A673 (cell line): ENCODE data around the gene TMOD2. TPM values are rescaled to one million over a fixed set of nuclear protein-coding genes. Genes with fewer than 3 reads are reported as not detected.

Experiments used
- BruUV-seq: library from RNA; stranded (reverse); fragments of 400-500 nt; replicated peaks from 2 replicates; lab custom pipeline; 2021; lab: Mats Ljungman, UMichigan
- CTCF ChIA-PET: fragments of 300-600 bp; sonication (Branson Sonifier 250); formaldehyde crosslinking; loops from one replicate; lab custom pipeline; 2022; ENCODE audit warnings: antibody characterized with exemption; lab: Charles Lee
- POLR2A ChIA-PET: fragments of 300-600 bp; sonication (Branson Sonifier 250); formaldehyde crosslinking; loops from one replicate; lab custom pipeline; 2022; ENCODE audit warnings: antibody characterized with exemption; ENCODE audit not compliant: low non-redundant PET; lab: Charles Lee
- DNase-seq: peaks from one replicate; pipeline ENCODE4 v3.0.0-alpha.2; 2015; ENCODE audit warnings: low spot score
- H3K27ac ChIP-seq: fragments of 200-600 bp; sonication (generic); 2 replicates; pipeline ENCODE4 v1.5.1; 2016; ENCODE audit warnings: mixed run types, low read depth, mild to moderate bottlenecking, mixed read lengths, antibody characterized with exemption, low read length; ENCODE audit not compliant: poor library complexity, severe bottlenecking
- H3K27me3 ChIP-seq: fragments of 200-600 bp; sonication (generic); replicated peaks from 2 replicates; pipeline ENCODE4 v1.6.1; 2017; ENCODE audit warnings: mixed run types, low read depth, mild to moderate bottlenecking, mixed read lengths, antibody characterized with exemption, low read length; ENCODE audit not compliant: insufficient read depth, poor library complexity
- H3K36me3 ChIP-seq: fragments of 200-600 bp; sonication (generic); 2 replicates; pipeline ENCODE4 v1.6.1; 2016; ENCODE audit warnings: mixed run types, mild to moderate bottlenecking, mixed read lengths, antibody characterized with exemption, low read length; ENCODE audit not compliant: insufficient read depth, poor library complexity, severe bottlenecking
- H3K4me1 ChIP-seq: fragments of 200-600 bp; sonication (generic); 2 replicates; pipeline ENCODE4 v1.6.1; 2017; ENCODE audit warnings: mixed run types, mild to moderate bottlenecking, mixed read lengths, antibody characterized with exemption, low read length; ENCODE audit not compliant: insufficient read depth, poor library complexity, severe bottlenecking
- H3K4me3 ChIP-seq: fragments of 200-600 bp; sonication (generic); 2 replicates; pipeline ENCODE4 v1.5.1; 2016; ENCODE audit warnings: low read depth, mixed run types, mild to moderate bottlenecking, mixed read lengths, low read length; ENCODE audit not compliant: poor library complexity, severe bottlenecking
- H3K9me3 ChIP-seq: fragments of 200-600 bp; sonication (generic); 2 replicates; pipeline ENCODE4 v1.6.1; 2016; ENCODE audit warnings: mixed run types, low read depth, mild to moderate bottlenecking, mixed read lengths, antibody characterized with exemption, low read length; ENCODE audit not compliant: poor library complexity, severe bottlenecking
- CTCF ChIP-seq: fragments of 300-800, 200-600 bp; sonication (generic); conservative IDR thresholded peaks from 2 replicates; pipeline ENCODE4 v1.5.1; 2017; ENCODE audit warnings: low read depth, mild to moderate bottlenecking, antibody characterized with exemption, low read length, moderate library complexity, mixed read lengths
- EZH2 ChIP-seq: fragments of 200-600 bp; sonication (generic); IDR thresholded peaks from 2 replicates; pipeline ENCODE4 v1.6.1; 2017; ENCODE audit warnings: borderline replicate concordance, low read depth, mild to moderate bottlenecking, mixed read lengths, antibody characterized with exemption, low read length; ENCODE audit not compliant: poor library complexity, severe bottlenecking
- intact Hi-C: fragments of 100-400 bp; cut with micrococcal nuclease; formaldehyde crosslinking; loops from one replicate; pipeline ENCODE4 v1.10.0; 2022; ENCODE audit not compliant: unreplicated experiment
- total RNA-seq: library from RNA; stranded (reverse); gene quantifications from 2 replicates; pipeline ENCODE4 v1.2.3, GENCODE V29; 2021

The TMOD2 gene
- total RNA-seq, 1 experiment from 2014 or later = 0.67 TPM

DNA sequence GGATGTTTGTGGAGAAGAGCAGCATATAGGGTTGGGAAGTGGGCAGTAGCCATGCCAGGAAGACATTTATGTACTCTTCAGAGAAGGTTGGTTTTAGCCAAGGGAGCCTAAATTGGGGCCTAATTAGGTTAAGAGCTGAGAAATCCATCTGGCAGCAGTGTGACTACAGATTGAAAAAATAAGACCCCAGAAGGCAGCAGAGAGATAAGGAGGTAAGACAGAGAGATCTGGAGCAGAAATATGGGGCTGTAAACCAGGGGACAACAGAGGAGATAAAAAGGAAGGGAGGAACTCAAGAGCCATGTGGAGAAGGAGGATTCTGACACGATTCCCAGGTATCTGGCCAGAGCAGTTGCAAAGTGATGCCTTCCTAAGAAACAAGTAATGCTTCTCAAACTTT is 37.2 kb upstream of the TMOD2 start:
- no peak overlapping the region for H3K4me3 ChIP-seq
- no peaks in the 10 kb centered on the region for H3K36me3 ChIP-seq
- no TSS peak for BruUV-seq
- CTCF ChIA-PET = no interaction called here
- intact Hi-C loops = no loop called here
- no peak for DNase-seq
- H3K27me3 ChIP-seq = no peaks in the 10 kb centered on the region
- H3K9me3 ChIP-seq = no peaks in the 10 kb centered on the region
- TF ChIP-seq EZH2 (no peak), CTCF (no peak)
- no peaks in the 10 kb centered on the region for H3K4me1 ChIP-seq
- H3K27ac ChIP-seq = no peak overlapping the region
- POLR2A ChIA-PET = no interaction called here

GRCh38 chr15:51714911-51715310 is 36.5 kb upstream of the TMOD2 start:
- H3K27me3 ChIP-seq = no peaks in the 10 kb centered on the region
- DNase-seq = no peak
- TF ChIP-seq CTCF (no peak), EZH2 (no peak)
- intact Hi-C loops = no loop called here
- H3K27ac ChIP-seq = no peak overlapping the region
- H3K9me3 ChIP-seq = no peaks in the 10 kb centered on the region
- H3K36me3 ChIP-seq = no peaks in the 10 kb centered on the region
- ChIA-PET CTCF (no interaction called here), POLR2A (no interaction called here)
- no peak overlapping the region for H3K4me3 ChIP-seq
- H3K4me1 ChIP-seq = no peaks in the 10 kb centered on the region
- no TSS peak for BruUV-seq

- Histone ChIP-seq H3K27ac (no peak overlapping the region), H3K4me1 (no peaks in the 10 kb centered on the region), H3K36me3 (no peaks in the 10 kb centered on the region), H3K9me3 (no peaks in the 10 kb centered on the region), H3K27me3 (no peaks in the 10 kb centered on the region), H3K4me3 (no peak overlapping the region)
- no peak for TF ChIP-seq EZH2
- intact Hi-C loops = no loop called here
- CTCF ChIA-PET = no interaction called here
- POLR2A ChIA-PET = no interaction called here
- DNase-seq = no peak
- no TSS peak for BruUV-seq
These were observed 33.2 kb upstream of the TMOD2 start for GRCh38 chr15:51718219-51718618.

DNA sequence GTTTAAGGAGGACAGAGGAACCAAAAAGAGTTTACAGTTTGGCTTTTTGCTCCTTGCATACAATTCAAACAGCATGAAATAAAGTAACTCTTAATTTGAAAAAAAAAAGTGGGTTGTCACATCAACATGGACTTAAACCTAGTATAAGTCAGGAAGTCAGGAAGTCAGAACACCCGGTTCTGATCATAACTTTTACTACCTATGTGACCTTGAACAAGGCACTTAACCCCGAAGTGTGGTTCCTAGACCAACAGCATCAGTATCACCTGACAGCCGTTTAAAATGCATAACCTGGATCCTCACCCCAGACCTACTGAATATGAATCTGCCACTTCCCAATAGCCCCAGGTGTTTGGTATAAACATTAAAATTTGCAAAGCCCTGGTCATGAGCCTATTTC is 32.7 kb upstream of the TMOD2 start:
- no peaks in the 10 kb centered on the region for H3K36me3 ChIP-seq
- DNase-seq = no peak
- POLR2A ChIA-PET = no interaction called here
- CTCF ChIA-PET = no interaction called here
- H3K27ac ChIP-seq = no peak overlapping the region
- no peaks in the 10 kb centered on the region for H3K4me1 ChIP-seq
- TF ChIP-seq CTCF (no peak), EZH2 (no peak)
- BruUV-seq = no TSS peak
- intact Hi-C loops = no loop called here
- no peaks in the 10 kb centered on the region for H3K9me3 ChIP-seq
- H3K27me3 ChIP-seq = no peaks in the 10 kb centered on the region
- H3K4me3 ChIP-seq = no peak overlapping the region
